HL-60/S4 treated with retinoic acid at 250 ng/mL for 4 days and 3 days (cell line): ENCODE results near the gene PELI1.

Experiments used
- in situ Hi-C: fragments of 300-500 bp; cut with MboI; formaldehyde crosslinking; loops from 2 replicates; pipeline ENCODE4 v1.7.0; 2022; ENCODE audit warnings: low sequenced_read_pairs

Gene PELI1

GRCh38 chr2:64157792-64158191 is 13.6 kb upstream of the PELI1 start:
- in situ Hi-C loops = no loop called here

- in situ Hi-C loops = no loop called here
These were observed 9.6 kb upstream of the PELI1 start for GRCh38 chr2:64153811-64154210.

- in situ Hi-C loops = no loop called here
These were observed 7.3 kb upstream of the PELI1 start for GRCh38 chr2:64151476-64151875.

- in situ Hi-C loops = no loop called here
These were observed 1.5 kb upstream of the PELI1 start for GRCh38 chr2:64145714-64146113.

- in situ Hi-C loops = no loop called here
These were observed 899 bp upstream of the PELI1 start for GRCh38 chr2:64145119-64145518.

- in situ Hi-C loops = no loop called here
These were observed 807 bp downstream of the PELI1 start for GRCh38 chr2:64143169-64144056.

GRCh38 chr2:64142741-64143168 is 1.5 kb downstream of the PELI1 start:
- in situ Hi-C loops = no loop called here

- in situ Hi-C loops = no loop called here
These were observed 2.4 kb downstream of the PELI1 start for GRCh38 chr2:64141674-64142405.

- in situ Hi-C loops = no loop called here
These were observed 3.5 kb downstream of the PELI1 start for GRCh38 chr2:64140665-64141200.

- in situ Hi-C loops = no loop called here
These were observed 4.3 kb downstream of the PELI1 start for GRCh38 chr2:64139956-64140355.

- in situ Hi-C loops = no loop called here
These were observed 6.2 kb downstream of the PELI1 start for GRCh38 chr2:64137996-64138395.

- in situ Hi-C loops = no loop called here
These were observed 6.7 kb downstream of the PELI1 start for GRCh38 chr2:64137567-64137966.

- in situ Hi-C loops = no loop called here
These were observed 8.8 kb downstream of the PELI1 start for GRCh38 chr2:64135421-64135820.

- in situ Hi-C loops = no loop called here
These were observed 9.4 kb downstream of the PELI1 start for GRCh38 chr2:64134813-64135212.

GRCh38 chr2:64133828-64134227 is 10.4 kb downstream of the PELI1 start:
- in situ Hi-C loops = no loop called here

- in situ Hi-C loops = no loop called here
These were observed 10.9 kb downstream of the PELI1 start for GRCh38 chr2:64133354-64133753.

- in situ Hi-C loops = no loop called here
These were observed 13.9 kb downstream of the PELI1 start for GRCh38 chr2:64130333-64130732.

- in situ Hi-C loops = no loop called here
These were observed 15.3 kb downstream of the PELI1 start for GRCh38 chr2:64128943-64129391.

- in situ Hi-C loops = no loop called here
These were observed 15.8 kb downstream of the PELI1 start for GRCh38 chr2:64128406-64128805.

- in situ Hi-C loops = no loop called here
These were observed 17.1 kb downstream of the PELI1 start for GRCh38 chr2:64127119-64127518.

GRCh38 chr2:64126601-64127000 is 17.6 kb downstream of the PELI1 start:
- in situ Hi-C loops = no loop called here

GRCh38 chr2:64124571-64124970 is 19.6 kb downstream of the PELI1 start:
- in situ Hi-C loops = no loop called here
